Measurements from ENCODE around the gene GALNT10.

- no peak for TF ChIP-seq EZH2phosphoT487 (IDR thresholded peaks at IDR 0.05; ENCODE audit: low read depth, severe bottlenecking, unreplicated experiment)
- no peak for TF ChIP-seq CTCF (IDR thresholded peaks at IDR 0.05; ENCODE audit: poor library complexity)
- no peak for TF ChIP-seq EZH2 (IDR thresholded peaks at IDR 0.05; ENCODE audit: borderline replicate concordance)
These were observed 212.7 kb downstream of the GALNT10 start for GRCh38 chr5:154403234-154403633.
